GM10248 (cell line): ENCODE results near the gene COX4I2.

ENCODE experiments used
- CTCF ChIA-PET: fragments of 300-600 bp; sonication (Branson Sonifier 250); formaldehyde crosslinking; extraction: SDS; loops from one replicate; lab custom pipeline; 2021; ENCODE audit warnings: antibody characterized with exemption; lab: Yijun Ruan, JAX
- POLR2A ChIA-PET: fragments of 350-650 bp; sonication (Branson Sonifier 250); formaldehyde crosslinking; extraction: SDS; loops from one replicate; lab custom pipeline; 2020; ENCODE audit warnings: antibody characterized with exemption; lab: Yijun Ruan, JAX
- DNase-seq: peaks from one replicate; pipeline ENCODE4 v3.0.0; 2012; ENCODE audit errors: extremely low spot score
- TF ChIP-seq, protein P1 (sequence below): IDR thresholded peaks from 2 replicates; pipeline ENCODE4 v1.5.1; 2012; ENCODE audit warnings: mild to moderate bottlenecking, low read depth; ENCODE audit errors: extremely low read depth, missing control alignments, control extremely low read depth

COX4I2 gene

DNA sequence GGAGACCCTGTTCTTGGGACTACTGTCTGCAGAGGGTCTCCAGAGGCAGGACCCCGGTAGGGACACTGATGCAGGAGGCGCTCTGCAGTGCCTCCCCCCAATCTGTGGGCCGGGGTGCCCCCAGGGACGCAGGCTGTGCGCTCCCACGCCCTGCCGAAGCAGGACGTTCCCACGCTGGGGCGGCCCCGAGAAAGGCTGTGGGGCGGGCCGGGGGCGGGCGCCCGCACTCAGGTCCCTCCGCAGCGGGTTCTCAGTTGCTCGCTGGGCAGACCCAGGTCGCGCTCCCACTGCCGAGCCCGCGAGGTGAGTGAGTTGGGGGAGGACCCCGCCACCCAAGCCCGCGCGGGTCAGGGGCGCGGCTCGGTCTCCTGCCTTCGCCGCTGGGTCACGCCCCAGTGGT lies at the start of gene COX4I2:
TSS of gene COX4I2 (plus strand) at position 253 of the 400 bp plus-strand sequence. CDS start 1,106 bp downstream, outside the sequence.
- DNase-seq: no peak
- ChIA-PET POLR2A (no interaction called here), CTCF (interaction anchor here (1.5 to 7.3 kb wide), 2 partner anchors 25 to 86 kb away, joined by 4 to 114 read pairs; partner anchors contain the start of gene BCL2L1)
- TF ChIP-seq, protein P1, sequence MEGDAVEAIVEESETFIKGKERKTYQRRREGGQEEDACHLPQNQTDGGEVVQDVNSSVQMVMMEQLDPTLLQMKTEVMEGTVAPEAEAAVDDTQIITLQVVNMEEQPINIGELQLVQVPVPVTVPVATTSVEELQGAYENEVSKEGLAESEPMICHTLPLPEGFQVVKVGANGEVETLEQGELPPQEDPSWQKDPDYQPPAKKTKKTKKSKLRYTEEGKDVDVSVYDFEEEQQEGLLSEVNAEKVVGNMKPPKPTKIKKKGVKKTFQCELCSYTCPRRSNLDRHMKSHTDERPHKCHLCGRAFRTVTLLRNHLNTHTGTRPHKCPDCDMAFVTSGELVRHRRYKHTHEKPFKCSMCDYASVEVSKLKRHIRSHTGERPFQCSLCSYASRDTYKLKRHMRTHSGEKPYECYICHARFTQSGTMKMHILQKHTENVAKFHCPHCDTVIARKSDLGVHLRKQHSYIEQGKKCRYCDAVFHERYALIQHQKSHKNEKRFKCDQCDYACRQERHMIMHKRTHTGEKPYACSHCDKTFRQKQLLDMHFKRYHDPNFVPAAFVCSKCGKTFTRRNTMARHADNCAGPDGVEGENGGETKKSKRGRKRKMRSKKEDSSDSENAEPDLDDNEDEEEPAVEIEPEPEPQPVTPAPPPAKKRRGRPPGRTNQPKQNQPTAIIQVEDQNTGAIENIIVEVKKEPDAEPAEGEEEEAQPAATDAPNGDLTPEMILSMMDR: no peak

DNA sequence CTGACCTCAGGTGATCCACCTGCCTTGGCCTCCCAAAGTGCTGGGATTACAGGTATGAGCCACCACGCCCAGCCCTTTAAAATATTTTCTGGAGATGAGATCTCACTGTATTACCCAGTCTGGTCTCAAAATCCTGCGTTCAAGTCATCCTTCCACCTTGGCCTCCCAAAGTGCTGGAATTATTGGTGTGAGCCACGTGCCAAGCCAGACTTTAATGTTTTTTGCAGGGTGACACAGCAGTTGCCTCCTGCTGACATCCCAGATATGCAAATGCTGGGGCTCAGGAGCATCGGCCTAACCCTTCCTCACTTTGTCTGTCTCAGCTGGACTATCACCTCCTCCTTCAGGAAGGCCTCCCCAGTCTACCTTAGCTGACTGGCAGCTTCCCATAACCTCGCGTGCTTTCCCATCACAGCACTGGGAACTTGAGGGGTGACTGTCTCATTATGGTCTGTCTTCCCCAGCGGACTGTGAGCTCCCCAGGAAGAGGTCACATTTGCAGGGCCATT lies 46.9 kb upstream of the COX4I2 start:
- DNase-seq: no peak
- ChIA-PET CTCF (interaction anchor here (0.6 to 2.5 kb wide), 9 partner anchors 14 to 133 kb away, joined by 3 to 16 read pairs (median 5); partner anchors contain the start of gene ID1), POLR2A (no interaction called here)
- TF ChIP-seq, protein P1: no peak

DNA sequence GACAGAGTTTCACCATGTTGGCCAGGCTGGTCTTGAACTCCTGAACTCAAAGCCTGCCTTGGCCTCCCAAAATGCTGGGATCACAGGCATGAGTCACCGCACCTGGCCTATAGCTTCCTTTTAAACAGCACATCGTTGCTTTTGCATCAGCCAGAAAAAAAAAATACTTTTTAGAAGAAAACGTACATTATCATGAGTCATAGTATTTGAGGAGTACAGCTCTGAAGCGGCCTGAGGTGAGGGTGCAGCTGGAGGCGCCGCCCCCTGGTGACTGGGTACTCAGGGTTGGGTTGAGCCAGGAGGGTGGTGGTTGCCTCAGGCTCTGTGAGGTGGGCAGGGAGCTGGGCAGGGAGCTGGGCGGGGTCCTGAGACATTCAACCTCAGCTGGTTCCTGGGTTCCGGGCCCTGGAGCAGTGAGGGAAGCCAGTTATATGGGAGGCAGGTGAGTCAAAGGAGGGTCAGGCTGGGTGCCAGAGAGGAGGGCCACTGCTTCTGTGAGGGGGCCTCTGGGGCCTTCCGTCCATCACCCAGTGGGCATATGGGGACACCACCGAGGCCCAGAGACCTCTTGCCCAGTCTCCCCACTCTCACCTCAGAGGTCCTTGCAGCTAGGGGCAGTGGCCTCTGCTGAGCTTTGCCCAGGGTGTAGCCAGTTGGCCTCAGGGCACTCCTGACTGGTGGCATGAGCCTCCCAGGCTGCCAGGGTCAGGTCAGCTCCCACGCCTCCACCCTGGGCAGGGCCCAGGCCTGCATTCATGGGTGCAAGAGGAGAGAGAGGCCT lies 44.3 kb upstream of the COX4I2 start:
- no peak for DNase-seq
- TF ChIP-seq, protein P1: no peak
- POLR2A ChIA-PET: no interaction called here

DNA sequence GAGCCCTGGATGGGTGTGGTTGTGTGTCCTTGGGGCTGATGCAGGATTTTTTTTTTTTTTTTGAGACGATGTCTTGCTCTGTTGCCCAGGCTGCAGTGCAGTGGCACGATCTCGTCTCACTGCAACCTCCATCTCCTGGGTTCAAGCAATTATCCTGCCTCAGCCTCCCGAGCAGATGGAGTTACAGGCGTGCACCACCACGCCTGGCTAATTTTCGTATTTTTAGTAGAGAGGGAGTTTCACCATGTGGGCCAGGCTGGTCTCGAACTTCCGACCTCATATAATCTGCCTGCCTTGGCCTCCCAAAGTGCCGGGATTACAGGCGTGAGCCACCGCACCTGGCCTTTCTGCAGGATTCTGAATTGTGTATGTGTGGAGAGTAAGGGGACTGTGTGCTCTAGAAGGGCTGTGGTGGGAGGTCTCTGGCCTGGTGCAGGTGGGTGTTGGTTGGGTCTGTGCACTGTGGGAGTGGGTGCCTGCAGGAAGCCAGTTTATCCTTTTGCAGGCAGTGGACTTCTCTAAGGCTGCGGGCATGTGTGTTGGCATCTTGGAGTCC lies 43.6 kb upstream of the COX4I2 start:
- TF ChIP-seq, protein P1: no peak
- POLR2A ChIA-PET: no interaction called here
- DNase-seq: no peak
- CTCF ChIA-PET: interaction anchor here (1.4 to 1.9 kb wide), 3 partner anchors 19 to 40 kb away, joined by 3 to 17 read pairs (median 6); no protein-coding TSS in a partner anchor

More for the DNA sequence above, 44.3 kb upstream of the COX4I2 start:
- CTCF ChIA-PET: interaction anchor here (0.8 to 1.9 kb wide), 4 partner anchors 12 to 41 kb away, joined by 3 to 17 read pairs (median 5); partner anchors contain the start of gene ID1

DNA sequence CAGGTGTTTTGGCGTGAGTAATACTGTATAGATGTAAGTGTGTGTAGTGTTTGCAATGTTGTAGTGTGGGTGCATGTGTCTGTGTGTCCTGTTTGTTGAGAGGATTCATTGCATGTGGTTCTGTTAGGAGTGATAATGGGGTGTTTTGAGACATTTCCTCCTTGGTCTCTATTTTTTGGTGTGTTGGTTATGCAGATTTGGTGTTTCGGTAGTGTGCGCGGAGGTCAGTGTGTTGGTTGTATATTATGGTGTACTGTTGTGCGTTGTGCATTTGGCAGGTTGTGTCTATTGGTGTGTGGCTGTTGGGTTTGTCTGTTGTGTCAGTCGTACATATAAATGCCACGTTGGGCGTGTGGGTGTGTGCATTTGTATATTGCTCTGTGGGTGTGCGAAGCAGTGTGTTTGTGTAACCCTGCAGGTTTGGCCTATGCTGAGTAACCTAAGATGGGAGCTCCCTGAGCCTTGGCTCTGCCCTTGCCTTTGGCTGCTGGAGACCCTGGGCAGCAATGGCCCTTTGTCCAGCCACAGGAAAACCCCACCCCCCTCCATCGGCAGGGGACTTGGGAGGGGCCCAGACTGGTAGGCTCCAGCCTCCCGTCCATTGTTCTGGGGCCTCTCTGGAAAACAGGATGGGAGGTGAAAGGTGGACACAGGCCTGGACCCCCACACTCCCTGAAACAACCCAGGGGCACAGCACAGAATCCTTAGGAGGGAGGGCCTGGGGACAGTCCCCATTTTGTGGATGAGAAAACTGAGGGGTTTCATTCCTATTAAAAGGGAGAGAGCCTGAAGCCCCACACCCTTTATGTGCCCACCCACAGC lies 42.9 kb upstream of the COX4I2 start:
- TF ChIP-seq, protein P1: no peak
- ChIA-PET CTCF (interaction anchor here (1.8 kb wide), 1 partner anchor 67 kb away, joined by 4 read pairs; no protein-coding TSS in a partner anchor), POLR2A (no interaction called here)
- DNase-seq: no peak

DNA sequence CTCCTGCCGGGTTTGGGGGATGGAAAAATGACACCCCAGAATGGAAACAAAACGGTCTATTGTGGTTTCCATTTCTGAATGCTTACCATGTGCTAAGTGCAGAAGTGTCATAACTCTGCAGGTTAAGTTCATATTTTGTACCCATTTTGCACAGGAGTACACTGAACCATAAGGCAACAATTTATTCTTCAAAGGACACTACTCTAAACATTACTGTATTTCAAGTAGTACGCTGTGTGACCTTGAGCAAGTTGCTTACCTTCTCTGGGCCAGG lies 42.4 kb upstream of the COX4I2 start:
- ChIA-PET CTCF (interaction anchor here (1.4 to 1.8 kb wide), 3 partner anchors 9 to 66 kb away, joined by 4 to 7 read pairs (median 5); partner anchors contain the start of gene ID1), POLR2A (no interaction called here)
- TF ChIP-seq, protein P1: no peak
- DNase-seq: no peak
